Measurements from ENCODE around the gene BTBD6. TPM values are rescaled to one million over a fixed set of nuclear protein-coding genes. Genes with fewer than 3 reads are reported as not detected.

The BTBD6 gene
- total and polyA plus RNA-seq, 10 donors, result 19.1 to 31.4 (median 25.5) TPM

- Histone ChIP-seq H3K4me3 (no peak overlapping the region), H3K9me3 (no peaks in the 10 kb centered on the region), H3K27ac (no peak overlapping the region), H3K4me1 (peaks cover 0 to under 1% (median 0%) of the 10 kb centered on the region in 6 donors), H3K36me3 (peaks cover 0 to 73% (median 8%) of the 10 kb centered on the region in 6 donors), H3K27me3 (replicated peaks in 1 of 7) (no peaks in the 10 kb centered on the region)
- intact Hi-C loops (cut with DNase I; ENCODE audit: low total_unique reads), result no loop called here
- 90 to 97% (median 94%) methylated on average over 12 of the region's 12 CpGs for WGBS, 5 donors
- TF ChIP-seq POLR2AphosphoS5 (IDR thresholded peaks at IDR 0.05) (no peak), CTCF (IDR thresholded peaks at IDR 0.05 in 8 of 11, conservative IDR thresholded peaks at IDR 0.05 in 3 of 11) (no peak), POLR2A (IDR thresholded peaks at IDR 0.05) (no peak)
- no peak for DNase-seq
Measured at GRCh38 chr14:105260959-105261358, 12.6 kb downstream of the BTBD6 start.

- Histone ChIP-seq H3K4me1 (no peaks in the 10 kb centered on the region), H3K4me3 (no peak overlapping the region), H3K36me3 (peaks cover 0 to 71% (median 8%) of the 10 kb centered on the region in 6 donors), H3K27ac (no peak overlapping the region), H3K9me3 (no peaks in the 10 kb centered on the region), H3K27me3 (replicated peaks in 1 of 7) (no peaks in the 10 kb centered on the region)
- TF ChIP-seq CTCF (IDR thresholded peaks at IDR 0.05 in 8 of 11, conservative IDR thresholded peaks at IDR 0.05 in 3 of 11) (no peak), POLR2A (IDR thresholded peaks at IDR 0.05) (no peak), POLR2AphosphoS5 (IDR thresholded peaks at IDR 0.05) (no peak)
- WGBS, 5 donors, result 92 to 97% (median 96%) methylated on average over 8 to 20 of the region's 20 CpGs
- intact Hi-C loops (cut with DNase I; ENCODE audit: low total_unique reads), result no loop called here
- no peak for DNase-seq
Measured at GRCh38 chr14:105261781-105262180, 13.4 kb downstream of the BTBD6 start.

GRCh38 chr14:105267820-105268548, 19.7 kb downstream of the BTBD6 start:
- no peak for DNase-seq
- H3K27ac ChIP-seq, result no peak overlapping the region
- intact Hi-C loops (cut with DNase I; ENCODE audit: low total_unique reads), result no loop called here
- H3K4me3 ChIP-seq, result no peak overlapping the region
- no peaks in the 10 kb centered on the region for H3K9me3 ChIP-seq
- H3K36me3 ChIP-seq, result peaks cover 0 to 74% (median 12%) of the 10 kb centered on the region in 6 donors
- TF ChIP-seq CTCF (IDR thresholded peaks at IDR 0.05 in 8 of 11, conservative IDR thresholded peaks at IDR 0.05 in 3 of 11) (no peak), POLR2A (IDR thresholded peaks at IDR 0.05) (no peak), POLR2AphosphoS5 (IDR thresholded peaks at IDR 0.05) (no peak)
- no peaks in the 10 kb centered on the region for H3K27me3 ChIP-seq (replicated peaks in 1 of 7)
- 86 to 95% (median 93%) methylated on average over 18 to 21 of the region's 21 CpGs for WGBS, 5 donors
- H3K4me1 ChIP-seq, result no peaks in the 10 kb centered on the region

GRCh38 chr14:105268736-105269354, 20.5 kb downstream of the BTBD6 start:
- H3K4me1 ChIP-seq, result no peaks in the 10 kb centered on the region
- H3K27ac ChIP-seq, result no peak overlapping the region
- WGBS, 5 donors, result 85 to 96% (median 92%) methylated on average over 16 to 18 of the region's 18 CpGs
- no peak for DNase-seq
- H3K4me3 ChIP-seq, result no peak overlapping the region
- peaks cover 0 to 67% (median 11%) of the 10 kb centered on the region in 6 donors for H3K36me3 ChIP-seq
- intact Hi-C loops (cut with DNase I; ENCODE audit: low total_unique reads), result no loop called here
- no peaks in the 10 kb centered on the region for H3K27me3 ChIP-seq (replicated peaks in 1 of 7)
- TF ChIP-seq CTCF (IDR thresholded peaks at IDR 0.05 in 8 of 11, conservative IDR thresholded peaks at IDR 0.05 in 3 of 11) (no peak), POLR2A (IDR thresholded peaks at IDR 0.05) (no peak), POLR2AphosphoS5 (IDR thresholded peaks at IDR 0.05) (no peak)
- no peaks in the 10 kb centered on the region for H3K9me3 ChIP-seq
